Activated effector memory CD4-positive, alpha-beta T cell treated with Interleukin-2 at 50 U/mL for 16 hours (primary cell): ENCODE data around the gene POC1A.

Experiments
- DNase-seq: peaks from one replicate; pipeline ENCODE4 v3.0.0-alpha.2; 2020

Gene POC1A

DNA sequence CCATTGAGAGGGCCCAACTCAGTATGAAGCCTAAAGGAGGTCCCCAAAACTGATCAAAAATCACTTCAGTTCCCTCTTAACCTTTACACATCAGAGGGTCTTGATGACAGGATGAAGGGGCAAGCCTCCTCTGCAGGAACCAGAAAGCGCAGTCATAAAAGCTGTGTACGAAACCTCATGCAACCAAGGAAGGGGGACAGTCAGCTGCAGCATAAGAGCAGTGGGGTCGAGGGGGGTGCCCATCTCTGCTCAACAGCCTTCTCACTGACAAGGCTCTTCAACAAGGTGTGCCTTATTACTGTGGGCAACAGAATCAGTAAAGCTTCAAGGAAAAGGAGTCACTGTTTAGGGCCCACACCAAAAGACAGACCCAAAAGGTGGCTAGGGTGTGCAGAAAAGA lies 3.9 kb downstream of the POC1A start:
- DNase-seq, result no peak

- no peak for DNase-seq
Observed at GRCh38 chr3:52149726-52150125, 4.5 kb downstream of the POC1A start.

DNA sequence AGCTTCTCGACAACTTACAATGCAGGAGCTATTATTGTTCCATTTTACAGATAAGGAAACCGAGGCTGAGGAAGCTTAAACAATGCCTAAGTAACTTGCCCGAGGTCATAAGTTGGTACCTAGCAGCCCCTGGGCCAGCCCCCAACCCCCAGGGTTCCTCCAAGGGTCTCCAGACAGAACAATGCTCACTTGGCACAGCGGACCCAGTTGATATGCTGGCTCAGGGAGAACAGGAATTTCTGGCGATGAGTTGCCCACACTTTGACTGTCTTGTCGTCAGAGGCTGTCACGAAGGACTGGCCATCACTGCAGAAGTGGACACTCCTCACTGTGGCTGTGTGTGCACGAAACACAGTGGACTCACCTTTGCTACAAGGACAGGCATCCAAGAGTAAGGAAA lies 5.2 kb downstream of the POC1A start:
- DNase-seq, result no peak

- DNase-seq, result no peak
Observed at GRCh38 chr3:52147804-52148203, 6.4 kb downstream of the POC1A start.

- no peak for DNase-seq
Observed at GRCh38 chr3:52146811-52147210, 7.4 kb downstream of the POC1A start.

DNA sequence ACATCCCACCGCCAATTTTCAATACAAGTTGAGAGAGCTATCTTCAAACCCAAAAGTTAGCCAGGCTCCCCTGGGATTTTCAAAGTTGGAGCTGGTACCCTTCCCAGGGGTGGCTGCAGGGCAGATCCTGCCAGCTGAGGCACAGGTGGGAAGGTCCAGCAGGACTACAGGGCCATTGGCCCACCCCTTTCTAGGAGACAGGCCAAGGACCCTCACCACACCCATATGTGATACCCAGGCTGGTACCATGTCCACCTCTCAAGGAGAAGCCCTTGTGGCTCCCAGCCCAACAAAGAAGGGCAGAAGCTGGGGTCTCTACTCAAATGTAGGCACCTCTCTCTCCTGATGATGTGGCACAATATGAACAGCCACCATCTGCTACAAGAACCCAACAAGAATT lies 8.0 kb downstream of the POC1A start:
- no peak for DNase-seq

DNA sequence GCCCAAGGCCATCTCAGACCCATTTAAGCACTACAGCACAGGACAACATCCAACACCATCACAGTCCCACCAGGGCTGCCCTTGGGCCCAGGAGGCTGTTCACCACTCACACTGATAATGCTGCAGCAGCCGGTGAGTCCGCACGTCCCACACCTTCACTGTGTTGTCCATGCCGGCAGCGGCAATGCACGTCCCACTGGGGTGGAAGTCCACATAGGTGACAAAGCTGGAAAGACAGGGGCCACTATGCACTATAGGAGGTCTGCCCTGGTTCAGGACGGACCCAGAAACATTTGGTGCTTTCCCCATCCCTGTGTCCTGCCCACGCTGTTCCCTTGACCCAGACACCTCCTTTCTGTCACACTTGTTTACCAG lies 8.5 kb downstream of the POC1A start:
- DNase-seq, result no peak

DNA sequence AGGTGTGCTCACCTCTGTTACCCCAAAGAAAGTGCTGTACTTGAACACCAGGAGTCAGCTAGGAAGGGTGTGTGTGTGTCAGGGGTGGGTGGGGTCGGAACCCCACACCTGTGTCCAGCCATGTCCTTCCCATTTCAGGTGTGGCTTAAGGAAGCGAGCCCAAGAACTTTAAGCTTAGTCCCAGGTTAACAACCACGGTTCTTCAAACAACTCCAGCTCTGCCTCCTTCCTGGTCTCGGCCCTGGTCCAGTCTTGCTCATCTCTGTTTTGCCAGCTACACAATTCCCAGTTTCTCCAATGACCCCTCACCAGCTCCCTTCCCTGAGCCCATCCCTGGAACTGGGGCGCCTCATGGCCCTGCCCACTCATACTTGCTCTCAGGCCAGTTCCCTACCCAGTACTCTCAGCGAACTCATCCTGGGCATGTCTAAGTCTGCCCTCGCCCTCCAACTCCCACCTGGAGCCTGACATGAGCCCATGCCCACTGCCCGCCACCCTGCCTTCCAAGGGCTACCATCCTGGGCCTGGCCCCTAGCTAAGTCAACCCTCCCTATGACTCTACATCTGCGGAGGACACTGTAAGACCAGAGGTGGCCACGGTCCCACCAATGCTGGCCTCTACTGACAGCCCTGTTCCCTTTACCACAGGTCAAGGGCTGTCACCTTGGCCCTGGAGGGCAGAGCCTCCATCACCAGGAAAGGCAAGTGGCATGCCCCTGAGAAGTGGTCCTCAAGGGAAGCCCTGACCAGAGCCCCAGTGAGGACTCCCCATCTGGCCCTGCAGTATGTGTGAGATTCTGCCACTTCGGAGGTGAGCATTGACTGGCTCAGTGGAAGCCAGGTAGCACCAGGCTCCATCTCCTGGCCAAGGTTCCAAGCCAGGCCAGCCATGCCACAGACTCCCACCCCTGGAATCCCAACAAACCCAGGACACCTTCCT lies 9.2 kb downstream of the POC1A start:
- no peak for DNase-seq

DNA sequence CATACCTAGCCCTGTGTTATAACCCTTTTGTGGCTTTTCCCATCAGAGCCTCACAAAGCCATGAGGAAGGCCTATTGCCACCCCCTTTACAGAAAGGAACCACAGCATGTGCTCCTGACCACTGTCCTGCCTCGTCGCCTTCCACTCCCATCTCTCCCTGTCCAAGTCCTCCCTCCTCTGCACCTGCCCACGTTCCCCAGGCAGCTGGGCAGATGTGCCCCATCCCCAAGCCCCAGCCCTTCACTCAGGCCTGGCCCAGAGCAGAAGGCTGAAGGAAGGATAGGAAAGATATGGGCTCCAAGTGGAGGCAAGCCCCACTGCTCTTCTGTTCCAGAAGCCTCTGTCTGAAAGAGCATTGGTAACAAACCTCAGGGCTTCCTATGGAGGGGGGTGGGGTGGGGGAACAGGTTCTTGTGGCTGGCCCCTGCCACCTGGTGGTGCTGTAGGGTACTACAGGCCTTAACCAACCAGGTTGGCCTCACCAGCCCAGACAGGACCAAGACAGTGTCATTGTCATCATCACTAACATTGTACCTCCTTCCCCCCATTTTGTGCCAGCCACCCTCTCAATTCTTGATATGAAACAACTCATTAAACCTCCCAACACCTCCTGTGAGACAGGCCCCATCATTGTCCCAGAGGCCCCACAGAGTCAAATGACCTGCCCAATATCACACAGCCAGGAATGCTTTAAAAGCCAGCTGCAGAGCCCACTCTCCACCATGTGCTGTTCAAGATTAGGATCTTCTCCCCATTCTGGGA lies 10.0 kb downstream of the POC1A start:
- peak; percentile 79 for DNase-seq

DNA sequence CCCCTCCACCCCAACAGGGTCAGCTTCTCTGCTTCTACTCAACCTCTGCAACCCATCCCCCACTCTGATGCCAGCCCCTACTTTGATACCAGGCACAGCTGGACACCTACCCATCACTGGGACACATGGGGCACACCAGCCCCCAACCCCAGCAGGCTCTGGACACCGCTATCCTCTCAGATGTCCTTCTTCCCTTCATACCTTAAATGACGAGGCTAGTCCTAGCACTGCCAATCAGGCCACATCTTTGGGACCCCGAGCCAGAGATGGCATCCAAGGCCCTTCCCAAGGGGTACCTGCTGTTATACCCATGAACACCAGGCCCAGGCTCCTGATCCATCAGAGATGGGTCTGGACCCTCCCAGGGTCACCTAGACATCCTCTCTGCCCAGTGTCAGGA lies 10.6 kb downstream of the POC1A start:
- no peak for DNase-seq

GRCh38 chr3:52143156-52143555 lies 11.1 kb downstream of the POC1A start:
- DNase-seq, result no peak

DNA sequence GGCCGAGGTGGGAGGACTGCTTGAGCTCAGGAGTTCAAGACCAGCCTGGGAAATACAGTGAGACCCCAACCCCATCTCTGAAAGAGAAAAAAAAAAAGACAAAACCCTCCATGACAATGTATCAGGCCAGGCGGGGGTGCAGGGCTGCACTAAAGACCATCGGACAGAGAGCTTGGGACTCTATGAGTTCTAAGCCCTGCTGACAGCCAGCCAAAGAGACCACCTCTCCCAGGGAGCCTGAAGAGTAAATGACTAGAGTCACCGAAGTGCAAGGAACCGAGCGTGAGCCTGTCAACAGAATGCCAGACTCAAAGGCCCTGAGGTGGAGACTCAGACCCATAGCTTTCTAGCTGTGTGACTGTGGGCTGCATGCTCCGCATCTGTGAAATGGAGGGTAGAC lies 12.5 kb downstream of the POC1A start:
- no peak for DNase-seq

GRCh38 chr3:52140769-52141168 lies 13.5 kb downstream of the POC1A start:
- no peak for DNase-seq

DNA sequence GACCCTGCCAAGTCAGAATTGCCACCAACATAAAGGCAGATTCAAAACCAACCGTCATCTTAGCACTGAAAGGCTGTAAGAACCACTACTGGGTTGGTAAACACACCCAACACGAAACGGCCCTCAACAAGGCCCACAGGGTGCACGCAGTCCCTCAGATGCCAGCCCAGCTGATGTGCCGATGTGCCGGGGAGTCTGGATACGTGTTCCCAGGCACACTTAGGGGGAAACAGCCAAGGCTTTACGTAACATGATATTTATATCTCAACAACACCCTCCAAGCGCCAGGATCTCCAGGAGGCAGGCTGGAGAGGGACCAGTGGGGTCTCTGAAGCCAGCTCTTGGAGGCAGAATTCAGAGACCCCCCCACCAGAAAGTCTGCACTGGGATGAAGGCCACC lies 14.2 kb downstream of the POC1A start:
- DNase-seq, result no peak

GRCh38 chr3:52137311-52137710 lies 16.9 kb downstream of the POC1A start:
- DNase-seq, result no peak

- DNase-seq, result no peak
Observed at GRCh38 chr3:52136513-52136912, 17.7 kb downstream of the POC1A start.

GRCh38 chr3:52135332-52135731 lies 18.9 kb downstream of the POC1A start:
- no peak for DNase-seq

DNA sequence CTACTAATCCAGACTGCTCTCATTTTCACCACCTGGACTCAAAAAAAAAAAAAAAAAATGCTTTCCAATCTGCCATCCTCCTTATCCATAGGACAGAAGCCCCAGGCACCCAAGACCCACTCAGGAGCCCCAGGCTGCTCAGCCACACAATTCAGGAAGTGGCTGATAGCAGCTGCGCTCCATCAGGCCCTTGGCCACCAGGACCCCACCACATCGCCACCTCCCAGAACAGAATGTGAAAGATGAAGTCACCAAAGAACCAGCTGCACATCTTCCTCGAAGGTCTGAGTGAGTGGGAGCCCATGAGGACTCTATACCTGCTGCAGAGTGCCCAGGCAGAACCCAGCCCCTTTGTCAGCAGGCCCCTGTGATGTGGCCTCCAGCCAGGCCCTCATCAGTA lies 19.5 kb downstream of the POC1A start:
- DNase-seq, result no peak

GRCh38 chr3:52132930-52133329 lies 21.3 kb downstream of the POC1A start:
- no peak for DNase-seq

DNA sequence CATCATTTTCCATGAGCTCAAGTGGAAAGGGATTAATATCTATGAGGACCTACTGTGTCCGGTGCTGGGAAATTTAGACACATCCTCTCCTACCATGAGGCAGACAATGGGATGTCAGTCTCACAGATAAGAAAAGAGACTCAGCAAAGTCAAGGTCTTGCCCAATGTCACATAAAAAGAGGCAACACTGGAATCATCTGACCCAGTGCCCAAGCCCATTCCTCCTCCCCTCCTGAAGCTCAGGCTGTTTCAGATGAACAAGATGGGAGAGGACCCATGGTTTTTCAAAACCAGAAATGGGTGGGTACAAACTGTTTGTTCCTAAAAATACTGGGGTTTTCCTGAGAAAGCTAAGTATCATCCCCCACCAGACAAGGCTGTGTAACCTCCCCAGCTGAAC lies 22.2 kb downstream of the POC1A start:
- DNase-seq, result no peak

DNA sequence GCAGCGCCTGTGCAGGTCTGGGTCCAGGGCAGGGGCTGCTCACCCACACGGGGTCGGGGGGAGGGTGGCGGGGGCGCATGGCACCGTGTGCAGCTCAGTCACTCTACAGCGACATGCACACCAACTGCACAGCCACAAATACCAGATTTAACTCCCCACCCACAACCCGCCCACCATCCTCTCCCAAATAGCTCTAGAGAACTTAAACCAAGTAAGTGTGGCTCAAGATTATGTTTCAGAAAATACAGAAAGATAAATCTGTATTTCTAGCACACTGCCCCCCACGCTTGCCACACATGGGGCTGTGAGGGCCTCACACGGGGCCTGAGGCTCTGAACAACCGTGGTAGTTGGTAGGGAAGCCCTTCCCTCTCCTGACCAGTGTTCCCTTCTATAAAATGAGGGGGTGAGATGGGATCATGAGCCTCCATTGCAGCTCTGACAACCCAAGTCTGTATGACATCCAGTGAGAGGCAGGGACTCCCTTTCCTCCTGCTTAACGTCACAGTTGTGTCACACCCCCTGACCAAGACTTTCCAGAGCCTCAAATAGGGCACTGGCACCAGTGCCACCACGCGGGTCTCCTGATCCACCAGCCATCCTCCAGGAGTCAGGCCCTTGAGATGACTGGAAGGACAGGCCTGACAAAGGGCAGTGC lies 23.1 kb downstream of the POC1A start:
- DNase-seq, result no peak

GRCh38 chr3:52128118-52128683 lies 26.0 kb downstream of the POC1A start:
- DNase-seq, result no peak

DNA sequence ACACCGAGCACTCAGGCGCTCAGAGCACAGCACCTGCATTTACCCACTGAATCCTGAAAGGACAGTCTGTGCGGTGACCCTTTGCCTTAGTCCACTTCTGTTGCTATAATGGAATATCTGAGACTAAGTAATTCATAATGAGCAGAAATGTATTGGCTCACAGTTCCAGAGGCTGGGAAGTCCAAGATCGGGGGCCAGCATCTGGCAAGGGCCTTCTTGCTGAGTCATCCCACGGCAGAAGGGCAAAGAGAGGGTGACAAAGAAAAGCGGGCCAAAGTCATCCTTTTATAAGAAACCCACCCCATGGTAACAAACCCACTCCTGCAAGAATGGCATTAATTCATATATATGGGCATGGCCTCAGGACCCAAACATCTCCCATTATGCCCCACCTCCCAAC lies 27.7 kb downstream of the POC1A start:
- DNase-seq, result no peak
